Stimulated activated CD4-positive, alpha-beta T cell treated with anti-CD3 and anti-CD28 coated beads, Interleukin-4, amount 100 ng/mL, for 4 hours (primary cell): Measurements from ENCODE around the gene ELMOD3.
"Not testable (repeated sequence)": the region's sequence is repeated elsewhere in the genome, so short reads cannot be mapped to it uniquely, and the experiment has no call there.

Experiments
- DNase-seq, 2 experiments: peaks; one replicate each; pipeline ENCODE4 v3.0.0-alpha.2; 2020

ELMOD3 gene

GRCh38 chr2:85329701-85330100, 24.9 kb upstream of the ELMOD3 start:
- not testable (repeated sequence) for DNase-seq

- no peak for DNase-seq
Observed at GRCh38 chr2:85330839-85331636, 23.5 kb upstream of the ELMOD3 start.

- DNase-seq: not testable (repeated sequence)
Observed at GRCh38 chr2:85333877-85334276, 20.7 kb upstream of the ELMOD3 start.

GRCh38 chr2:85334928-85335327, 19.6 kb upstream of the ELMOD3 start:
- DNase-seq: no peak

DNA sequence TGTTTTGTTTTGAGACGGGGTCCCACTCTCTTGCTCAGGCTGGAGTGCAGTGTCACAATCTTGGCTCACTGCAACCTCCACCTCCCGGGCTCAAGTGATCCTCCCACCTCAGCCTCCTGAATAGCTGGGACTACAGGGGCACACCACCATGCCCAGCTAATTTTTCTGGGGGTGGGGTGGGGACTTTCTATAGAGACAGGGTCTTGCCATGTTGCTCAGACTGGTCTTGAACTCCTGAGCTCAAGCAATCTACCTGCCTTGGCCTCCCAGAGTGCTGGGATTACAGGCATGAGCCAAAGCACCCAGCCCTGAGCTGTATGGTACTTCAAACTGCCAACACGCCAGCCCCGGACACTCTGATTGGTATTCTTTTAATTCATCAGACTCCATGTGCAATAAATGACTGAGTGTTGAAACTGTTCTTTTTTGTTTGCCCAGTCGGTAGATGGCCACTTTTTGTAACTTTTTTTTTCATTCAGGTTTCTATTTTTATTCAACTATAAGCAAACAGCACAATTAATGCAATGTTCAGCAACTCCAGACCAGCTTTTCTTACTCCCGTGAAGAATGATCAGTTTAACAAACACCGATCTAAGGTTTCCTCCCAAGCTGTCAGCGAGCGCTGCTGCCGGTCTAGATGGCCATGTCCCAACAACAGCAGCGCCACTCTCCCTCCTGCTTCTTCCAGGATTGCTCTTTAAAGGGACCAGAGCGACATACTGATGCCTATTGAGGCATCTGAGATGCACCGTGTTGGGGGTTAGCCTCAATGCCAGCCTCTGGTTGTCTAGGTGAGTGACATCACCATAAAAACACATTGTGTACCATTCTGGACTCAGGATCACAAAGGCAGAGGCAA, 14.3 kb upstream of the ELMOD3 start:
- no peak for DNase-seq

DNA sequence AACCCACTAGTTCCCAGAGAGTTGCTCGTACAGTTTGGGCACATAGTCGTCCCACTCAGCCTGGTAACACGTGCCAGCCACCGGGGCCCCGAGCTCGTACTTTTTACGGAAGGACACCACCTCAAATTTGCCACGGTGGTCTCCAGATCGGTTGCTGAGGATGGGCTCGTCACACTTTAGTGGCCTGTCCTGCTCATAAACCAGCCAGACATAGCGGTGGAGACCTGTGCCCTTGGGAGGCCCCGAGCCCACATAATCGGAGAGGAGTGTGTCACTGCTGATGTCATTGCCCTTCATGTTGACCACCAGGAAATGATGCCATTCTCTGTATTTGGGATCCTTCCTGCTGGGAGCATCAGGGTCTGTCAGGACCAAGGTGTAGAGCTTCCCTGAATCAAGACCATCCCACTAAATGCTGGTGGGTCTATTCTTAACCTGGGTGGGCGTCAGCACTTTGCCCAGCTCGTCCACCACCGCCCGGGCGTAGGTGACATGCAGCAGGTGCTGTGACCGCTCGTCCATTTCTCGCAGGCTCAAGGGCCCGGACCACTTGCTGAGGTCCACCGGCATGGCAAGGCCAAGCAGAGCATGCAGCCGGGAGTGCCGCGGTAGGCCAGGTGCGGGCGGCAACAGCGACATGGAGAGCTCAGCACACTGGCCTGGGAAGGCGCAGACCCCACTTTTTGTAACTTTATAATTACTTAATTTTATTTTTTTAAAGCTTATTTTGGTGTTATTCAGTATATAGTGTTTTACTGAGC, 13.1 kb upstream of the ELMOD3 start:
- no peak for DNase-seq

DNA sequence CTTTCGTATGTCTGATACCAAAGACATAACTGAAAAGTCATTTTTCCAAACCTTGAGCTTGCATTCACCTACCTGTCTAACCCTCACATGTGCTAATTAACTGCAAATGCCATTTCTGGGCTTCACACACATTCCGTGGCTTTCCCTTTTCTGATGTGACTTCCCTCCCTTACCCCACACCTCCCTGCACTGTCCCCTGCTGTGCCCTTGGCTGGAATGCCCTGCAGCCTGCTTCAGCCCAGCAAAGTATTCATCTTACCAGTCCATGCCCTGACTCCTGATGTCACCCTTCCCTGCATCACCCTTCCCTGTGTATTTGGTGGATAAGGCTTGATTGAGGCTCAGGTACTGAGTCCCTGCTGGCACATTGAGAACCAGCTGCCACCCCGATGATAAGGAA, 12.4 kb upstream of the ELMOD3 start:
- no peak for DNase-seq

- not testable (repeated sequence) for DNase-seq
Observed at GRCh38 chr2:85343207-85343895, 11.2 kb upstream of the ELMOD3 start.

DNA sequence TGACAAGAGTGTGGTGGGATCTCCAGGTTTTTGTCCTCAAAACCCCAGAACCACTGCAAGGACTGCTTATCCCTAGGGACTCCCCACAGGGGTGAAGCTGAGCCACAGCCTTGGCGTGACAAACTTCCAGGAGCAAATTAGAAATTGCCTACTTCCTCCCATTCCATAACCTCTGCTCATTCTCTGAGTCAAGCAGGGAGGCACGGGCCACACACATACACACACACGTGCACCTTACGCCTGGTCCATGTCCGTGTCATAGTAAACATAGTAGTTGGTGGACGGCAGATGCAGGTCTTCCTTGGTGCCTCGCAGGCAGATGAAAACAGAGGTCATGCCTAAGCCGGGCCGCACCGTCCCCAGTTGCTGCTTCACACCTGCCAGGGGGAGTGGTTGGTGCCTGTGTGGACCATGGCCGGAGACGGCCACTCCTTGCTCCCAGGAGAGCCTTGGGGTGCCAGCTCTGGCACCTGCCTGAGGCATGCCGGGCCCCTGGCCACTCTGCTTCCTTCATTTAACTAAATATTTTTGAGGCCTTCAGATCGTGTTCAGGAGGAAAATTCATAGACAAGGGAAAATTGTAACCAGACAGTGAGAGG, 10.1 kb upstream of the ELMOD3 start:
- DNase-seq: no peak

DNA sequence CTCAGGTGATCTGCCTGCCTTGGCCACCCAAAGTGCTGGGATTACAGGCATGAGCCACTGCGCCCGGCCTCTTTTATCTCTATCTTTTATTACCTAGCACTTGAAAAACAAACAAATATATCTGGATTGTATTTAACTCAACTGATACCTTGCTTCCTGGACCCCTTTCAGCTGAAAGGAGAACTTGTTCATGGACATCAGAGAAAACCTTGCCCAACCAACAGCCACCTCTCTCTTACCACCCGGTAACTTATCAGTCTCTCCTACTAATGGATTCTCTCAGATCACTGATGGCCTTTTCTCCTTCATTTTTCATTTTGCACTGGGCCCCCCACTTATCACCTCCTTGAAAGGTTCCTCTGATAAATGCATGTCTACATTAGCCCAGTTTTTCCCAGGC, 7.0 kb upstream of the ELMOD3 start:
- no peak for DNase-seq

- DNase-seq: peak in 1 of 2 experiments; percentile 5
Observed at GRCh38 chr2:85353876-85354285, 688 bp upstream of the ELMOD3 start.

GRCh38 chr2:85355073-85355410, 473 bp downstream of the ELMOD3 start:
- DNase-seq: no peak

- no peak for DNase-seq
Observed at GRCh38 chr2:85355521-85355920, 952 bp downstream of the ELMOD3 start.

DNA sequence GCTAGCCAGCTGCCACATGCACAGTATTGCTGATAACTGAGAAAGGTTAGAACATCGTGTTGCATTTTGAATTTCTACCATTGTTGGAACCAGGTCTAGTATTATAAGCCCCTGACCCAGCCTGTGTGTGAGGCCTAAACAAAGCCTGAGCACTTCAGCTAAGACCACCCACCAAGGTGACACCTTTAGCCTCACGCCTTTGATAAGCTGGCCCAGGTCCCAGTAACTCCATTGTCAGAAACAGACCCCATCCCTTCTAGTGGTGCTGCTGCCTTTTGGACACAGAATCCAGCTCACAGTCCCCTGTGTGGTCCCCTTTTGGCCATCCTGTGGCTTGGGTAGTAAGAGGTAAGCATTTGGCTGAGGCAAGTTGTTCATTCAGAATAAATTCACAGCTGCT, 1.6 kb downstream of the ELMOD3 start:
- DNase-seq: no peak

GRCh38 chr2:85357736-85358135, 3.2 kb downstream of the ELMOD3 start:
- DNase-seq: no peak

DNA sequence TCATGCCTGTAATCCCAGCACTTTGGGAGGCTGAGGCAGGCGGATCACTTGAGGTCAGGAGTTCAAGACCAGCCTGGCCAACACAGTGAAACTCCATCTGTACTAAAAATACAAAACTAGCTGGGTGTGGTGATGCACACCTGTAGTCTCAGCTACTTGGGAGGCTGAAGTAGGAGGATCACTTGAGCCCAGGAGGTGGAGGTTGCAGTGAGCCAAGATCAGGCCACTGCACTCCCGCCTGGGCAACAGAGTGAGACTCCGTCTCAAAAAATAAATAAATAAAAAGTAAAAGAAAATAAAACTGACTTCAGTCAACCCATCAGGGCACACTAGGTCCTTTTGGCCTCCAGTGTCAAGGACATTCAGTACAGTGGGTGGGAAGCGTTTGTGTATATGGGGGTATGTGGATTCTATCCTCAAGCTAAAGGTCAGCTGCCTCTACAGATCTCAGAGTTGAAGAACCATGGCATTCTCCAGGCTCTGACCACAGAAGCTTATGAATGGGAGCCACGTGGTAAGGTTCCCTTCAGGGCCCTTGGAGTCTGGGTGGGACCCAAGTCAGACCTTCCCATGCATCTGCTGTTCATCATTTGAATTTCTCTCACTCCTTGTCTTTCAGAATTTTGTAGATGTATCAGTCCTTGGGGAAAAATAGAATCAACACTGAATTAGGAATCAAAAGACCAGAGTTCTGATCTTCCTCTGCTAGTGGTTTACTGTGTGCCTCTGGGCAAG, 8.3 kb downstream of the ELMOD3 start:
- not testable (repeated sequence) for DNase-seq

DNA sequence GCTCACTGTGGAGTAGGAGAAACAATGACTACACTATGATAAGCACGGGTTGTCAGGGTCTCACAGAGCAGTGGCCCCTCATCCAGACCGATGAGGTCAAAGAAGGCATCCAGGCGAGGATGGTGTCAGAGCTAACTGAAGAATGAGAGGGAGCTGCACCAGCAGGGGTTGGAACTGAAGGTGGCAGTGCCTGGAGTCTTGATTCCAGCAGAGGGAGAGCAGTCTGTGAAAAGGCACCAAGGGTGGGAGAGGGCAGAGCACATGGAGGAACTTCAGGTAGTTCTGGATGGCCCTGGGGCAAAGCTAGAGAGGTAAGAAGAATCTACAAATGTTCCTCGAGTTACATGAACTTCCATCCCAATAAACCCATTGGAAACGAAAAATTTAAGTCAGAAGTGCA, 12.6 kb downstream of the ELMOD3 start:
- no peak for DNase-seq

- DNase-seq: no peak
Observed at GRCh38 chr2:85368921-85369320, 14.4 kb downstream of the ELMOD3 start.

DNA sequence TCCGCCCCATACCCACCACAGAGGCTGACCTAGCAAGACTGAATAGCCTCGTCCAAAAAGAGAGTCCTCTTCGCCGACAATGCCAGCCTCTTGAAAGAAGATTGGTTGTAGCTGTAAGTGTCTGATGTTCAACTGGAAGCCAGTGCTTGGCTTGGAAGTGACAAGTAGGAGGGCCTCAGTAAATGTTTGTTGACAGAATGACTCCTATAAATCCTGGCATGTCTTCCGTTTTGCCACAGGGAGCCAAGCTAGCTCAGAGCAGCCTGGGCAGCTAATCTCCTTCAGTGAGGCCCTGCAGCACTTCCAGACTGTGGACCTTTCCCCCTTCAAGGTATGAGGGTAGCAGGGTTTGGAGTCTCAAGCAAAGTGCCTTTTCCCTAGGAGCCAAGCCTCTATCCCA, 14.9 kb downstream of the ELMOD3 start:
- no peak for DNase-seq

DNA sequence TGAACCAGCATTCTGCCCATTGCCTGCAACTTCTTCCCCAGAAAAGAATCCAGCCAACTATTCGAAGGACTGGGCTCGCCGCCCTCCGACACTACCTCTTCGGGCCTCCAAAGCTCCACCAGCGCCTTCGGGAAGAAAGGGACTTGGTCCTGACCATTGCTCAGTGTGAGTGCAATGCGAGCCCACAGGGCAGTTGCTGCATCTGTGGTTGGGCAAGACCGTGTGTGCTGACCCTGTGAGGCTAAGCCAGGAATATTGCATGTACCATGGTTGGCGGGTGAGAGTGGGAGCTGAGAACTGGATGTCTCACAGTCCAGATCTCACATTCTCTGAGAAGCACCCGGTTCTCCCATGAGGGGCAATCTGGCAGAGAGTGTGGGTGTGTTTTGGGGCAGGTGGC, 16.5 kb downstream of the ELMOD3 start:
- DNase-seq: no peak

- DNase-seq: no peak
Observed at GRCh38 chr2:85376291-85377065, 21.9 kb downstream of the ELMOD3 start.
